GM12878 (cell line): Measurements from ENCODE around the gene RSPO4. TPM values are rescaled to one million over a fixed set of nuclear protein-coding genes. Genes with fewer than 3 reads are reported as not detected.
"Not testable (repeated sequence)": the region's sequence is repeated elsewhere in the genome, so short reads cannot be mapped to it uniquely, and the experiment has no call there.

Experiments
- ATAC-seq: fragments of 200-7000 bp; cut with Tn5 transposase; 3 replicates; pipeline ENCODE4 v1.9.1; 2020; ENCODE audit warnings: mild to moderate bottlenecking, moderate library complexity
- BruUV-seq: library from RNA; stranded (reverse); fragments of 400-500 nt; replicated peaks from 2 replicates; lab custom pipeline; 2021; lab: Mats Ljungman, UMichigan
- CTCF ChIA-PET: fragments of 300-600 bp; sonication (Branson Sonifier 250); formaldehyde crosslinking; extraction: SDS; loops from one replicate; lab custom pipeline; 2021; ENCODE audit warnings: inconsistent platforms; lab: Yijun Ruan, JAX
- POLR2A ChIA-PET: fragments of 350-600 bp; formaldehyde crosslinking; extraction: SDS; loops from one replicate; lab custom pipeline; 2021; ENCODE audit warnings: inconsistent platforms; lab: Charles Lee
- RAD21 ChIA-PET: fragments of 300-600 bp; sonication (Branson Sonifier 250); formaldehyde crosslinking; loops from one replicate; lab custom pipeline; 2023; ENCODE audit warnings: antibody characterized with exemption; ENCODE audit not compliant: unreplicated experiment; lab: Charles Lee
- SMC1A ChIA-PET: fragments of 300-600 bp; sonication (Branson Sonifier 250); formaldehyde crosslinking; loops from one replicate; lab custom pipeline; 2023; ENCODE audit not compliant: unreplicated experiment, uncharacterized antibody; lab: Charles Lee
- DNase-seq: peaks from one replicate; pipeline ENCODE4 v3.0.0-alpha.2; 2011; ENCODE audit warnings: low read depth, low spot score
- FAIRE-seq: peaks from 3 replicates; lab custom pipeline; 2011; peaks lifted over from hg19 to GRCh38; lab: Jason Lieb, UNC
- H2AFZ ChIP-seq: 2 replicates; pipeline ENCODE4 v1.6.0; 2011; ENCODE audit warnings: low read depth, low read length, control low read depth; ENCODE audit not compliant: control insufficient read depth
- H3K27ac ChIP-seq: 2 replicates; pipeline ENCODE4 v1.5.1; 2011; ENCODE audit warnings: control low read depth; ENCODE audit not compliant: control insufficient read depth, insufficient read depth
- H3K27me3 ChIP-seq, 2 experiments: replicated peaks in 1 of 2; 2 replicates each; pipeline versions ENCODE4 v1.6.0 to v1.6.1; 2011; ENCODE audit warnings: low read length in 1 of 2; ENCODE audit not compliant: control insufficient read depth in 2 of 2, insufficient read depth in 2 of 2
- H3K36me3 ChIP-seq, 2 experiments: 2 replicates each; pipeline ENCODE4 v1.5.1; 2011; ENCODE audit warnings: low read length in 1 of 2; ENCODE audit not compliant: control insufficient read depth in 2 of 2, insufficient read depth in 2 of 2
- H3K4me1 ChIP-seq: 2 replicates; pipeline ENCODE4 v1.6.1; 2011; ENCODE audit warnings: mild to moderate bottlenecking, low read length, moderate library complexity, mixed read lengths; ENCODE audit not compliant: control insufficient read depth, insufficient read depth
- H3K4me2 ChIP-seq: 2 replicates; pipeline ENCODE4 v1.6.0; 2011; ENCODE audit warnings: control low read depth; ENCODE audit not compliant: control insufficient read depth, insufficient read depth
- H3K4me3 ChIP-seq: fragments of 200-600 bp; sonication (generic); 2 replicates; pipeline ENCODE4 v1.5.1; 2016
- H3K79me2 ChIP-seq: 2 replicates; pipeline ENCODE4 v1.6.0; 2011; ENCODE audit warnings: low read length; ENCODE audit not compliant: control insufficient read depth, insufficient read depth
- H3K9ac ChIP-seq: 2 replicates; pipeline ENCODE4 v1.8.0; 2011; ENCODE audit warnings: low read length, control low read depth, mixed read lengths; ENCODE audit not compliant: control insufficient read depth, insufficient read depth
- H3K9me3 ChIP-seq: replicated peaks from 3 replicates; pipeline ENCODE4 v1.5.1; 2011; ENCODE audit warnings: mild to moderate bottlenecking, low read length; ENCODE audit not compliant: control insufficient read depth, insufficient read depth
- H4K20me1 ChIP-seq: 2 replicates; pipeline ENCODE4 v1.6.0; 2011; ENCODE audit not compliant: control insufficient read depth, insufficient read depth
- NFYB ChIP-seq: IDR thresholded peaks from 2 replicates; pipeline ENCODE4 v1.6.1; 2011; ENCODE audit warnings: low read depth, mild to moderate bottlenecking, low read length, improper control_type of control experiment, moderate library complexity; ENCODE audit not compliant: insufficient read depth
- PAX5 ChIP-seq: IDR thresholded peaks from 2 replicates; pipeline ENCODE4 v1.6.1; 2011; ENCODE audit warnings: low read depth, low read length, borderline replicate concordance
- WGBS: methylation state at CpG from one replicate; pipeline ENCODE4 v1.1.6; 2016; ENCODE audit warnings: low lambda C conversion rate; ENCODE audit not compliant: insufficient replicate concordance, insufficient coverage; ENCODE audit errors: missing lambda C conversion rate; 5-methylcytosine and 5-hydroxymethylcytosine counted together
- in situ Hi-C: fragments of 300-500 bp; cut with MboI; formaldehyde crosslinking; loops from 9 replicates; pipeline ENCODE4 v1.14.3; 2018; ENCODE audit warnings: mixed read lengths
- intact Hi-C: fragments of 100-400 bp; cut with micrococcal nuclease; formaldehyde crosslinking; loops from one replicate; pipeline ENCODE4 v1.14.2; 2022; ENCODE audit not compliant: unreplicated experiment
- polyA plus RNA-seq, 11 experiments: library from polyadenylated mRNA; depleted of rRNA in 4 of 11; unstranded in 6 of 11; stranded (reverse) in 5 of 11; fragments of >200 nt; fragmentation: Nextera tagmentation in 4 of 11; fragmentation: Illumina TruSeq in 1 of 11; extraction: Ambion mirVana in 4 of 11; extraction: Trizol in 1 of 11; gene quantifications; 1 replicate in 1 of 11; 2 replicates in 10 of 11; pipeline versions ENCODE4 v1.2.1 to v1.2.3, GENCODE V29; 2011 to 2016; ENCODE audit warnings: inconsistent platforms in 2 of 11, missing spikeins in 2 of 11, low read depth in 1 of 11
- total RNA-seq, 4 experiments: library from RNA; depleted of rRNA in 3 of 4; stranded (reverse); fragments of >200 nt in 3 of 4; fragmentation: Illumina TruSeq in 1 of 4; extraction: Trizol in 1 of 4; gene quantifications; 2 replicates each; pipeline versions ENCODE4 v1.2.1 to v1.2.3, GENCODE V29; 2013 to 2021

Gene RSPO4
- total and polyA plus RNA-seq, 10 of the 15 experiments (the other 5 are each of a cell fraction or from before 2014, with no cell fraction given) = 0.06 TPM; not detected in 9

GRCh38 chr20:1029980-1030379, 27.9 kb upstream of the RSPO4 start:
- H3K36me3 ChIP-seq = no peaks in the 10 kb centered on the region
- FAIRE-seq = no peak
- intact Hi-C loops (no loop called here), in situ Hi-C loops (no loop called here)
- H3K27ac ChIP-seq = no peak overlapping the region
- no peaks in the 10 kb centered on the region for H4K20me1 ChIP-seq
- no peaks in the 10 kb centered on the region for H3K79me2 ChIP-seq
- ChIA-PET RAD21 (interaction anchor here (1.2 kb wide), 1 partner anchor 56 kb away, joined by 4 read pairs; no protein-coding TSS in a partner anchor), SMC1A (no interaction called here), CTCF (interaction anchor here (1.6 kb wide), 1 partner anchor 79 kb away, joined by 3 read pairs; no protein-coding TSS in a partner anchor), POLR2A (no interaction called here)
- ATAC-seq = no peak
- H3K4me2 ChIP-seq = no peak overlapping the region
- H3K4me3 ChIP-seq = no peak overlapping the region
- TF ChIP-seq NFYB = 0 out of 2 replicates have a peak, but pooled peaks have one; percentile 36
- no peak for TF ChIP-seq PAX5
- no peak overlapping the region for H3K9ac ChIP-seq
- BruUV-seq = no TSS peak
- H3K27me3 ChIP-seq = no peaks in the 10 kb centered on the region
- WGBS = 39% methylated on average over 7 of the region's 7 CpGs
- H3K4me1 ChIP-seq = peaks cover 4% of the 10 kb centered on the region; the same call in 1 of the 2 replicates
- no peaks in the 10 kb centered on the region; the same call in 2 of the 3 replicates for H3K9me3 ChIP-seq
- H2AFZ ChIP-seq = no peak overlapping the region
- no peak for DNase-seq

- RAD21 ChIA-PET, CTCF ChIA-PET, H3K27me3 ChIP-seq, in situ Hi-C loops, H4K20me1 ChIP-seq, H3K79me2 ChIP-seq, SMC1A ChIA-PET, H3K9ac ChIP-seq, H3K4me1 ChIP-seq, POLR2A ChIA-PET, H2AFZ ChIP-seq, FAIRE-seq, H3K4me2 ChIP-seq, DNase-seq, ATAC-seq, H3K27ac ChIP-seq, H3K4me3 ChIP-seq, intact Hi-C loops, H3K9me3 ChIP-seq, H3K36me3 ChIP-seq, BruUV-seq: not testable (repeated sequence)
- 0% methylated on average over 2 of the region's 2 CpGs for WGBS
These were observed 24.1 kb upstream of the RSPO4 start for GRCh38 chr20:1026214-1026613.
